DOHH2 (cell line): Measurements from ENCODE around the gene SOST.

Source experiments
- H3F3A ChIP-seq: fragments of 200-600 bp; sonication (generic), shearing (Covaris generic); 2 replicates; pipeline ENCODE4 v1.6.0; 2016; ENCODE audit warnings: antibody characterized with exemption, mild to moderate bottlenecking; ENCODE audit not compliant: control insufficient read depth, insufficient read depth
- H3K27ac ChIP-seq: fragments of 200-600 bp; sonication (generic); 2 replicates; pipeline ENCODE4 v1.5.1; 2014; ENCODE audit warnings: low read depth, mild to moderate bottlenecking, low read length, moderate library complexity
- H3K27me3 ChIP-seq: fragments of 200-600 bp; sonication (generic); 2 replicates; pipeline ENCODE4 v1.6.1; 2014; ENCODE audit warnings: mild to moderate bottlenecking, low read length, mixed read lengths; ENCODE audit not compliant: control insufficient read depth
- H3K36me3 ChIP-seq: fragments of 200-600 bp; sonication (generic); 2 replicates; pipeline ENCODE4 v1.6.1; 2014; ENCODE audit warnings: mild to moderate bottlenecking, low read length, moderate library complexity, mixed read lengths; ENCODE audit not compliant: control insufficient read depth
- H3K4me1 ChIP-seq: fragments of 200-600 bp; sonication (generic); 2 replicates; pipeline ENCODE4 v1.6.1; 2014; ENCODE audit warnings: mild to moderate bottlenecking, low read length, mixed read lengths; ENCODE audit not compliant: control insufficient read depth
- H3K4me2 ChIP-seq: fragments of 200-600 bp; sonication (generic); 2 replicates; pipeline ENCODE4 v1.6.0; 2014; ENCODE audit warnings: mild to moderate bottlenecking, low read length, moderate library complexity
- H3K4me3 ChIP-seq: fragments of 200-600 bp; sonication (generic); 2 replicates; pipeline ENCODE4 v1.5.1; 2014; ENCODE audit warnings: mild to moderate bottlenecking, low read length, mixed read lengths
- H3K79me2 ChIP-seq: fragments of 200-600 bp; sonication (generic); 2 replicates; pipeline ENCODE4 v1.6.1; 2014; ENCODE audit warnings: mild to moderate bottlenecking, low read length, mixed read lengths; ENCODE audit not compliant: control insufficient read depth
- H3K9me2 ChIP-seq: fragments of 200-600 bp; sonication (generic); replicated peaks from 2 replicates; pipeline ENCODE4 v1.6.1; 2014; ENCODE audit warnings: mild to moderate bottlenecking, low read length, mixed read lengths; ENCODE audit not compliant: control insufficient read depth
- H3K9me3 ChIP-seq: fragments of 200-600 bp; sonication (generic); 2 replicates; pipeline ENCODE4 v1.6.1; 2014; ENCODE audit warnings: antibody characterized with exemption, low read length, mixed read lengths; ENCODE audit not compliant: control insufficient read depth, insufficient read depth
- H4K20me1 ChIP-seq: fragments of 200-600 bp; sonication (generic); 2 replicates; pipeline ENCODE4 v1.6.0; 2014; ENCODE audit warnings: low read depth, mild to moderate bottlenecking, antibody characterized with exemption, low read length, moderate library complexity; ENCODE audit not compliant: control insufficient read depth, insufficient read depth
- CTCF ChIP-seq: fragments of 200-600 bp; sonication (generic); IDR thresholded peaks from one replicate; pipeline ENCODE4 v1.5.1; 2014; ENCODE audit warnings: antibody characterized with exemption, mild to moderate bottlenecking, low read depth, low read length; ENCODE audit not compliant: poor library complexity, severe bottlenecking
- EZH2phosphoT487 ChIP-seq: fragments of 200-600 bp; sonication (generic); IDR thresholded peaks from 2 replicates; pipeline ENCODE4 v1.6.1; 2017; ENCODE audit warnings: borderline replicate concordance, mild to moderate bottlenecking, antibody characterized with exemption, low read length, moderate library complexity, mixed read lengths

The SOST gene

GRCh38 chr17:43758497-43759174 lies at the start of gene SOST:
TSS of gene SOST (minus strand) at chr17:43758791. CDS start at chr17:43758741, 50 bp downstream.
- TF ChIP-seq EZH2phosphoT487 (no peak), CTCF (no peak)
- H3K9me2 ChIP-seq, result no peaks in the 10 kb centered on the region
- no peaks in the 10 kb centered on the region for H3K36me3 ChIP-seq
- no peaks in the 10 kb centered on the region for H3K79me2 ChIP-seq
- H3K9me3 ChIP-seq, result no peaks in the 10 kb centered on the region
- no peak within 1 kb of the TSS for H3K27ac ChIP-seq
- no peaks in the 10 kb centered on the region for H4K20me1 ChIP-seq
- no peak within 1 kb of the TSS for H3K4me2 ChIP-seq
- H3K27me3 ChIP-seq, result no peaks in the 10 kb centered on the region
- no peaks in the 10 kb centered on the region for H3F3A ChIP-seq
- no peaks in the 10 kb centered on the region for H3K4me1 ChIP-seq
- no peak within 1 kb of the TSS for H3K4me3 ChIP-seq

GRCh38 chr17:43808076-43808475 lies 49.5 kb upstream of the SOST start:
- Histone ChIP-seq H3F3A (no peaks in the 10 kb centered on the region), H3K9me2 (no peaks in the 10 kb centered on the region), H3K4me3 (no peak overlapping the region), H3K4me1 (no peaks in the 10 kb centered on the region), H3K27ac (no peak overlapping the region), H3K79me2 (no peaks in the 10 kb centered on the region), H3K27me3 (peaks cover 15% of the 10 kb centered on the region), H3K36me3 (no peaks in the 10 kb centered on the region), H3K9me3 (no peaks in the 10 kb centered on the region), H3K4me2 (no peak overlapping the region), H4K20me1 (no peaks in the 10 kb centered on the region)
- no peak for TF ChIP-seq CTCF
- no peak for TF ChIP-seq EZH2phosphoT487

GRCh38 chr17:43805117-43805516 lies 46.5 kb upstream of the SOST start:
- no peaks in the 10 kb centered on the region for H4K20me1 ChIP-seq
- no peaks in the 10 kb centered on the region for H3K79me2 ChIP-seq
- H3F3A ChIP-seq, result no peaks in the 10 kb centered on the region
- TF ChIP-seq EZH2phosphoT487, result no peak
- H3K4me1 ChIP-seq, result peaks cover 3% of the 10 kb centered on the region; the same call in 1 of the 2 replicates
- H3K9me2 ChIP-seq, result no peaks in the 10 kb centered on the region
- no peaks in the 10 kb centered on the region for H3K9me3 ChIP-seq
- no peaks in the 10 kb centered on the region for H3K36me3 ChIP-seq
- H3K27ac ChIP-seq, result no peak overlapping the region
- H3K27me3 ChIP-seq, result peaks cover 24% of the 10 kb centered on the region
- H3K4me3 ChIP-seq, result no peak overlapping the region
- H3K4me2 ChIP-seq, result no peak overlapping the region

GRCh38 chr17:43803758-43804157 lies 45.2 kb upstream of the SOST start:
- Histone ChIP-seq H3K36me3 (no peaks in the 10 kb centered on the region), H3K9me2 (no peaks in the 10 kb centered on the region), H3K79me2 (no peaks in the 10 kb centered on the region), H3K27ac (no peak overlapping the region), H3K27me3 (peaks cover 27% of the 10 kb centered on the region), H3F3A (no peaks in the 10 kb centered on the region), H3K4me3 (no peak overlapping the region), H3K4me2 (no peak overlapping the region), H3K9me3 (no peaks in the 10 kb centered on the region), H4K20me1 (no peaks in the 10 kb centered on the region), H3K4me1 (peaks cover 3% of the 10 kb centered on the region; the same call in 1 of the 2 replicates)
- TF ChIP-seq CTCF (no peak), EZH2phosphoT487 (no peak)
